SU-DHL-6 (cell line): ENCODE measurements around the gene MUSTN1.

Source experiments
- H2AFZ ChIP-seq: fragments of 200-600 bp; sonication (generic); 2 replicates; pipeline ENCODE4 v1.6.1; 2014; ENCODE audit warnings: low read depth, mild to moderate bottlenecking, moderate library complexity, mixed read lengths, antibody characterized with exemption, low read length; ENCODE audit not compliant: severe bottlenecking
- H3F3A ChIP-seq: fragments of 200-600 bp; shearing (Covaris generic); 2 replicates; pipeline ENCODE4 v1.6.0; 2016; ENCODE audit warnings: antibody characterized with exemption, mild to moderate bottlenecking; ENCODE audit not compliant: insufficient read depth
- H3K27ac ChIP-seq: fragments of 200-600 bp; sonication (generic); 2 replicates; pipeline ENCODE4 v1.5.1; 2016; ENCODE audit warnings: low read depth, mild to moderate bottlenecking, low read length, moderate library complexity, mixed read lengths
- H3K27me3 ChIP-seq: fragments of 200-600 bp; sonication (generic), shearing (Covaris generic); 2 replicates; pipeline ENCODE4 v1.6.0; 2014; ENCODE audit warnings: mild to moderate bottlenecking, low read length
- H3K36me3 ChIP-seq: fragments of 200-600 bp; sonication (generic); 2 replicates; pipeline ENCODE4 v1.6.1; 2014; ENCODE audit warnings: mild to moderate bottlenecking, low read length, mixed read lengths
- H3K4me2 ChIP-seq: fragments of 300-600, 200-600 bp; shearing (Covaris generic), sonication (generic); 2 replicates; pipeline ENCODE4 v1.6.0; 2014; ENCODE audit warnings: low read length, low read depth, mild to moderate bottlenecking; ENCODE audit not compliant: poor library complexity, severe bottlenecking
- H3K4me3 ChIP-seq: fragments of 200-600 bp; sonication (generic); 2 replicates; pipeline ENCODE4 v1.5.1; 2014; ENCODE audit warnings: antibody characterized with exemption, low read length, mild to moderate bottlenecking, mixed read lengths; ENCODE audit not compliant: insufficient read depth, poor library complexity, severe bottlenecking
- H3K79me2 ChIP-seq: fragments of 200-600 bp; sonication (generic); 2 replicates; pipeline ENCODE4 v1.6.1; 2014; ENCODE audit warnings: mild to moderate bottlenecking, low read length, moderate library complexity; ENCODE audit not compliant: insufficient read depth
- H3K9ac ChIP-seq: fragments of 200-600 bp; sonication (generic); 2 replicates; pipeline ENCODE4 v1.7.0; 2014; ENCODE audit warnings: mild to moderate bottlenecking, low read length
- H3K9me2 ChIP-seq: fragments of 200-600 bp; sonication (generic); replicated peaks from 2 replicates; pipeline ENCODE4 v1.6.1; 2014; ENCODE audit warnings: low read length; ENCODE audit not compliant: insufficient read depth
- H3K9me3 ChIP-seq: fragments of 200-600 bp; sonication (generic); 2 replicates; pipeline ENCODE4 v1.6.1; 2014; ENCODE audit warnings: low read length, mixed read lengths; ENCODE audit not compliant: insufficient read depth
- H4K20me1 ChIP-seq: fragments of 200-600 bp; sonication (generic); 2 replicates; pipeline ENCODE4 v1.6.1; 2014; ENCODE audit warnings: low read depth, mild to moderate bottlenecking, antibody characterized with exemption, low read length, moderate library complexity, mixed read lengths
- EZH2phosphoT487 ChIP-seq: fragments of 200-600 bp; sonication (generic), shearing (Covaris generic); conservative IDR thresholded peaks from 2 replicates; pipeline ENCODE4 v1.6.1; 2018; ENCODE audit warnings: mild to moderate bottlenecking, antibody characterized with exemption, low read length, moderate library complexity, mixed read lengths
- TF ChIP-seq, protein P1 (sequence below): fragments of 200-600 bp; sonication (generic); IDR thresholded peaks from one replicate; pipeline ENCODE4 v1.5.1; 2017; ENCODE audit warnings: antibody characterized with exemption, mild to moderate bottlenecking, low read length, moderate library complexity; ENCODE audit not compliant: insufficient read depth, poor library complexity, severe bottlenecking

Gene MUSTN1

DNA sequence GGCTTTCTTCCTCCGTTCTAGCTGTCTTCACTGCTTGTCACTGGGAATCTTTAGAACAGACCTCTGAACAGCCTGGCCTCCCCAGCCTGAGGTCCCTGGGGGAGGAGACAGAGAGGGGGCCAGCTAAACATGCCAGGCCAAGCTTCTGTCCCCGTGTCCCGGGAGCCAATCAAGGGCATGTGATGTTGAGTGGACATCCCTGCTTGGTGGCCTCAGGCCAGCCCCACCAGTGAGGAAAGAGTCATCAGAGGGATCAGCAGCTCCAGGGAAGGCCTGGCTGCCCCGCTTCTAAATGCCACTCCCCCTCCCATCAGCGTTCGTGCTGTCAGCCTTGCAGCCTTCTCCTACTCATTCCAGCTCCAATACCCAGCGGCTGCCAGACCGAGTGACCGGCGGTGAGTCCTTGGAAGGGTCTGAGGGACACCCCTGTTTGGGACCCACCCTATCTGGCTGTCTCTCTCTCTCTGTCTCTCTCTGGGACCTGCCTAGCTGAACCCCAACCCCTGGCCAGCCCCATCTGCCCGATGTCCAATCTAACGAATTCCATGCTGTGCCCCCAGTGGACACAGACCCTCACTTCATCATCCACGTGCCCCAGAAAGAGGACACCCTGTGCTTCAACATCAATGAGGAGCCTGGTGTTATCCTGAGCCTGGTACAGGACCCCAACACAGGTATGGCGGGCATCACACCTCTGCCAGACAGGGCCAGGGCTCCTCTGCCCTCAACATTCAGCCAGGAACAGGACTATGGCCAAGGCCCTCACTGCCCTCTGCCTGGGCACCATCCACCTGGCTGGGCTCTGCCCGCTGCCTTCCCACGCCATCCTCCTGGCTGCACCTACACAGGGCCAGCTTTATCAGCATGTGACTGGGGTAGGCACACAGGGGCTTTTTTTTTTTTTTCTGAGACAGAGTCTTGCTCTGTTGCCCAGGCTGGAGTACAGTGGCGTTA lies 46.9 kb downstream of the MUSTN1 start:
- no peaks in the 10 kb centered on the region for H3F3A ChIP-seq
- no peaks in the 10 kb centered on the region for H3K36me3 ChIP-seq
- H3K79me2 ChIP-seq, result no peaks in the 10 kb centered on the region
- H4K20me1 ChIP-seq, result no peaks in the 10 kb centered on the region
- no peak overlapping the region for H3K9ac ChIP-seq
- no peaks in the 10 kb centered on the region for H3K9me3 ChIP-seq
- H3K27ac ChIP-seq, result no peak overlapping the region
- H3K27me3 ChIP-seq, result no peaks in the 10 kb centered on the region
- H2AFZ ChIP-seq, result no peak overlapping the region
- H3K4me2 ChIP-seq, result no peak overlapping the region
- H3K9me2 ChIP-seq, result no peaks in the 10 kb centered on the region
- no peak for TF ChIP-seq EZH2phosphoT487
- TF ChIP-seq, protein P1, sequence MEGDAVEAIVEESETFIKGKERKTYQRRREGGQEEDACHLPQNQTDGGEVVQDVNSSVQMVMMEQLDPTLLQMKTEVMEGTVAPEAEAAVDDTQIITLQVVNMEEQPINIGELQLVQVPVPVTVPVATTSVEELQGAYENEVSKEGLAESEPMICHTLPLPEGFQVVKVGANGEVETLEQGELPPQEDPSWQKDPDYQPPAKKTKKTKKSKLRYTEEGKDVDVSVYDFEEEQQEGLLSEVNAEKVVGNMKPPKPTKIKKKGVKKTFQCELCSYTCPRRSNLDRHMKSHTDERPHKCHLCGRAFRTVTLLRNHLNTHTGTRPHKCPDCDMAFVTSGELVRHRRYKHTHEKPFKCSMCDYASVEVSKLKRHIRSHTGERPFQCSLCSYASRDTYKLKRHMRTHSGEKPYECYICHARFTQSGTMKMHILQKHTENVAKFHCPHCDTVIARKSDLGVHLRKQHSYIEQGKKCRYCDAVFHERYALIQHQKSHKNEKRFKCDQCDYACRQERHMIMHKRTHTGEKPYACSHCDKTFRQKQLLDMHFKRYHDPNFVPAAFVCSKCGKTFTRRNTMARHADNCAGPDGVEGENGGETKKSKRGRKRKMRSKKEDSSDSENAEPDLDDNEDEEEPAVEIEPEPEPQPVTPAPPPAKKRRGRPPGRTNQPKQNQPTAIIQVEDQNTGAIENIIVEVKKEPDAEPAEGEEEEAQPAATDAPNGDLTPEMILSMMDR, result no peak
- H3K4me3 ChIP-seq, result no peak overlapping the region

- no peak overlapping the region for H2AFZ ChIP-seq
- H3K9me2 ChIP-seq, result no peaks in the 10 kb centered on the region
- no peak overlapping the region for H3K4me3 ChIP-seq
- no peaks in the 10 kb centered on the region for H3K9me3 ChIP-seq
- H3K27me3 ChIP-seq, result no peaks in the 10 kb centered on the region
- TF ChIP-seq, protein P1, result no peak
- no peak for TF ChIP-seq EZH2phosphoT487
- H3K9ac ChIP-seq, result no peak overlapping the region
- H3K79me2 ChIP-seq, result no peaks in the 10 kb centered on the region
- H3K27ac ChIP-seq, result no peak overlapping the region
- H3F3A ChIP-seq, result no peaks in the 10 kb centered on the region
- no peak overlapping the region for H3K4me2 ChIP-seq
- H4K20me1 ChIP-seq, result no peaks in the 10 kb centered on the region
- no peaks in the 10 kb centered on the region for H3K36me3 ChIP-seq
Observed at GRCh38 chr3:52787246-52787645, 47.6 kb downstream of the MUSTN1 start.

DNA sequence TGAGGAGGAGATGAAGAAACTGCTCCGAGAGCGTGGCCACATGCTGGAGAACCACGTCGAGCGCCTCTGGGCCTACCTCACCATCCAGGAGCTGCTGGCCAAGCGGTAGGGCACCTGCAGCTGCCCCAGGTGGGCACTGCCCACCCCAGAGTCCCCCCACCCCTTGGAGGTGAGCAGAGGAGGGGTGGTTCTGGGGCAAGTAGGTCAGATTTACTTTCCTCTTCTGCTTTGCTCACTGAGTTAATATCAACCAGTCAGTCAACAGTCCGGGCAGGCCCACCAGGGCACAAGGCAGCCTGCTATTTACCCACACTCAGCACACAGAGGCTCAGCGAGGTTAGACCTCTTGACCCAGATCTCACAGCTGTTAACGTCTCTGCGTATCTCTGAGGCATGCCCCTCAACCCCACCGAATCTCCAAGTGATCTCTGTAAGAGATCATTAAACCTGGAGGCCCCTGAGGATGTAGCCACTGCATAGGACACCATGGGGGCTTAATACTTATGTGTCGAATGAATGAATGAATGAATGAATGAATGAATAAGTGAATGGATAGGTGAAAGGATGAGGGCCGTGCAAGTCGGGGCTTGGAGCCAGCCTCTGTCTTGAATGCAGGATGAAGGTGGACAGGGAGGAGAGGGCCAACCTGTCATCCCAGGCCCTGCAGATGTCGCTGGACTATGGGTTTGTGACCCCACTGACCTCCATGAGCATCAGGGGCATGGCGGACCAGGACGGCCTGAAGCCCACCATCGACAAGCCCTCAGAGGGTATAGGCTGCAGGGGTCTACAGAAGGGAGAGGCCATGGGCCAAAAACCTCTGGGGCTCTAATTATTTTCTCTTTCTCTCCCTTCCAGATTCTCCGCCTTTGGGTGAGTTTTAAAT lies 48.2 kb downstream of the MUSTN1 start:
- Histone ChIP-seq H3K9me3 (no peaks in the 10 kb centered on the region), H3K36me3 (no peaks in the 10 kb centered on the region), H3K27ac (no peak overlapping the region), H3K9ac (no peak overlapping the region), H3K4me2 (no peak overlapping the region), H3F3A (no peaks in the 10 kb centered on the region), H3K27me3 (no peaks in the 10 kb centered on the region), H4K20me1 (no peaks in the 10 kb centered on the region), H2AFZ (no peak overlapping the region), H3K9me2 (no peaks in the 10 kb centered on the region), H3K79me2 (no peaks in the 10 kb centered on the region), H3K4me3 (no peak overlapping the region)
- TF ChIP-seq, protein P1, result no peak
- no peak for TF ChIP-seq EZH2phosphoT487
